HEK293T (cell line): ENCODE measurements around the gene UBE2E2.

Source experiments
- CTCF ChIA-PET: fragments of 350-600 bp; formaldehyde crosslinking; extraction: SDS; loops from one replicate; lab custom pipeline; 2021; ENCODE audit warnings: antibody characterized with exemption, inconsistent platforms; lab: Yijun Ruan, JAX
- POLR2A ChIA-PET: fragments of 350-600 bp; formaldehyde crosslinking; extraction: SDS; loops from one replicate; lab custom pipeline; 2020; ENCODE audit warnings: antibody characterized with exemption, inconsistent platforms; lab: Yijun Ruan, JAX
- DNase-seq: peaks from one replicate; pipeline ENCODE4 v3.0.0; 2012; ENCODE audit warnings: mixed read lengths; ENCODE audit errors: extremely low spot score
- ARNT ChIP-seq: fragments of 450-650 bp; IDR thresholded peaks from 2 replicates; pipeline ENCODE4 v1.6.1; 2017; ENCODE audit warnings: mild to moderate bottlenecking
- BHLHE40 ChIP-seq: fragments of 450-650 bp; IDR thresholded peaks from 2 replicates; pipeline ENCODE4 v1.6.1; 2016; ENCODE audit warnings: mild to moderate bottlenecking, moderate library complexity, borderline replicate concordance
- CTBP1 ChIP-seq: fragments of 450-650 bp; IDR thresholded peaks from 2 replicates; pipeline ENCODE4 v1.6.1; 2016; ENCODE audit warnings: borderline replicate concordance
- ELF4 ChIP-seq: fragments of 450-650 bp; IDR thresholded peaks from 2 replicates; pipeline ENCODE4 v1.6.1; 2017; ENCODE audit warnings: antibody characterized with exemption
- FOXA1 ChIP-seq: fragments of 450-650 bp; IDR thresholded peaks from 2 replicates; pipeline ENCODE4 v1.6.1; 2016; ENCODE audit warnings: mild to moderate bottlenecking
- FOXK2 ChIP-seq: fragments of 450-650 bp; IDR thresholded peaks from 2 replicates; pipeline ENCODE4 v1.6.1; 2016; ENCODE audit warnings: mild to moderate bottlenecking
- FOXM1 ChIP-seq: fragments of 450-650 bp; IDR thresholded peaks from 2 replicates; pipeline ENCODE4 v1.6.1; 2017; ENCODE audit warnings: mild to moderate bottlenecking, borderline replicate concordance
- HDGF ChIP-seq: fragments of 450-650 bp; IDR thresholded peaks from 2 replicates; pipeline ENCODE4 v1.6.1; 2017; ENCODE audit warnings: antibody characterized with exemption, borderline replicate concordance
- L3MBTL2 ChIP-seq: fragments of 450-650 bp; conservative IDR thresholded peaks from 2 replicates; pipeline ENCODE4 v1.6.1; 2016; ENCODE audit warnings: mild to moderate bottlenecking
- LEF1 ChIP-seq: fragments of 450-650 bp; IDR thresholded peaks from 2 replicates; pipeline ENCODE4 v1.6.1; 2017; ENCODE audit warnings: mild to moderate bottlenecking, borderline replicate concordance
- NFRKB ChIP-seq: fragments of 450-650 bp; IDR thresholded peaks from 2 replicates; pipeline ENCODE4 v1.6.1; 2016; ENCODE audit warnings: mild to moderate bottlenecking, moderate library complexity
- PKNOX1 ChIP-seq: fragments of 450-650 bp; IDR thresholded peaks from 2 replicates; pipeline ENCODE4 v1.6.1; 2016
- SP1 ChIP-seq: fragments of 450-650 bp; IDR thresholded peaks from 2 replicates; pipeline ENCODE4 v1.6.1; 2017
- SUZ12 ChIP-seq: fragments of 450-650 bp; IDR thresholded peaks from 2 replicates; pipeline ENCODE4 v1.6.1; 2016; ENCODE audit warnings: mild to moderate bottlenecking
- TARDBP ChIP-seq: fragments of 450-650 bp; IDR thresholded peaks from 2 replicates; pipeline ENCODE4 v1.6.1; 2016
- ZNF384 ChIP-seq: fragments of 450-650 bp; IDR thresholded peaks from 2 replicates; pipeline ENCODE4 v1.6.1; 2016

UBE2E2 gene

GRCh38 chr3:23277688-23278087 is 74.6 kb downstream of the UBE2E2 start:
- TF ChIP-seq NFRKB (no peak), FOXA1 (no peak), SP1 (no peak), FOXM1 (no peak), ZNF384 (no peak), HDGF (no peak), SUZ12 (no peak), LEF1 (no peak), TARDBP (no peak), ARNT (no peak), BHLHE40 (no peak), FOXK2 (no peak)
- DNase-seq: no peak
- POLR2A ChIA-PET: no interaction called here

GRCh38 chr3:23283625-23284024 is 80.5 kb downstream of the UBE2E2 start:
- DNase-seq: no peak
- POLR2A ChIA-PET: no interaction called here
- TF ChIP-seq SP1 (no peak), ARNT (no peak), L3MBTL2 (no peak), HDGF (no peak), CTBP1 (no peak)
- CTCF ChIA-PET: no interaction called here

More at GRCh38 chr3:23277688-23278087, 74.6 kb downstream of the UBE2E2 start:
- CTCF ChIA-PET: no interaction called here

- DNase-seq: no peak
- ChIA-PET CTCF (no interaction called here), POLR2A (interaction anchor here (0.6 kb wide), 1 partner anchor 134 kb away, joined by 3 read pairs; no protein-coding TSS in a partner anchor)
- TF ChIP-seq CTBP1 (no peak), LEF1 (no peak), TARDBP (no peak), SP1 (no peak), FOXM1 (no peak), ELF4 (no peak), FOXK2 (no peak), L3MBTL2 (no peak)
These were observed 85.2 kb downstream of the UBE2E2 start for GRCh38 chr3:23288286-23288685.

- CTCF ChIA-PET: no interaction called here
- DNase-seq: no peak
- POLR2A ChIA-PET: interaction anchor here (0.6 kb wide), 1 partner anchor 133 kb away, joined by 3 read pairs; no protein-coding TSS in a partner anchor
- TF ChIP-seq CTBP1 (no peak), SUZ12 (no peak), HDGF (no peak), ELF4 (no peak), LEF1 (no peak), SP1 (no peak), ARNT (no peak)
These were observed 85.6 kb downstream of the UBE2E2 start for GRCh38 chr3:23288715-23289114.

- TF ChIP-seq TARDBP (no peak), FOXK2 (no peak), SUZ12 (no peak), FOXA1 (no peak), ARNT (no peak), BHLHE40 (no peak), LEF1 (no peak), FOXM1 (no peak), CTBP1 (no peak), L3MBTL2 (no peak)
- POLR2A ChIA-PET: no interaction called here
- DNase-seq: no peak
- CTCF ChIA-PET: no interaction called here
These were observed 89.3 kb downstream of the UBE2E2 start for GRCh38 chr3:23292432-23292831.

GRCh38 chr3:23294770-23295387 is 91.8 kb downstream of the UBE2E2 start:
- CTCF ChIA-PET: no interaction called here
- POLR2A ChIA-PET: no interaction called here
- DNase-seq: no peak
- TF ChIP-seq HDGF (no peak), PKNOX1 (no peak), NFRKB (no peak), CTBP1 (no peak), ARNT (no peak), BHLHE40 (no peak), FOXM1 (no peak), TARDBP (no peak), SP1 (no peak), ELF4 (no peak), LEF1 (no peak), FOXA1 (no peak), L3MBTL2 (no peak), ZNF384 (no peak), FOXK2 (no peak)

- TF ChIP-seq SUZ12 (no peak), SP1 (no peak), FOXM1 (no peak), ZNF384 (no peak)
- no peak for DNase-seq
- ChIA-PET CTCF (no interaction called here), POLR2A (no interaction called here)
These were observed 98.7 kb downstream of the UBE2E2 start for GRCh38 chr3:23301819-23302218.

GRCh38 chr3:23302271-23302670 is 99.1 kb downstream of the UBE2E2 start:
- TF ChIP-seq L3MBTL2 (no peak), NFRKB (no peak), ARNT (no peak), LEF1 (no peak), FOXK2 (no peak), TARDBP (no peak), FOXA1 (no peak), FOXM1 (no peak), BHLHE40 (no peak), SUZ12 (no peak), SP1 (no peak), ELF4 (no peak), PKNOX1 (no peak), ZNF384 (no peak), CTBP1 (no peak)
- ChIA-PET CTCF (no interaction called here), POLR2A (no interaction called here)
- DNase-seq: no peak
